ENCODE data around the gene PNPO.

DNA sequence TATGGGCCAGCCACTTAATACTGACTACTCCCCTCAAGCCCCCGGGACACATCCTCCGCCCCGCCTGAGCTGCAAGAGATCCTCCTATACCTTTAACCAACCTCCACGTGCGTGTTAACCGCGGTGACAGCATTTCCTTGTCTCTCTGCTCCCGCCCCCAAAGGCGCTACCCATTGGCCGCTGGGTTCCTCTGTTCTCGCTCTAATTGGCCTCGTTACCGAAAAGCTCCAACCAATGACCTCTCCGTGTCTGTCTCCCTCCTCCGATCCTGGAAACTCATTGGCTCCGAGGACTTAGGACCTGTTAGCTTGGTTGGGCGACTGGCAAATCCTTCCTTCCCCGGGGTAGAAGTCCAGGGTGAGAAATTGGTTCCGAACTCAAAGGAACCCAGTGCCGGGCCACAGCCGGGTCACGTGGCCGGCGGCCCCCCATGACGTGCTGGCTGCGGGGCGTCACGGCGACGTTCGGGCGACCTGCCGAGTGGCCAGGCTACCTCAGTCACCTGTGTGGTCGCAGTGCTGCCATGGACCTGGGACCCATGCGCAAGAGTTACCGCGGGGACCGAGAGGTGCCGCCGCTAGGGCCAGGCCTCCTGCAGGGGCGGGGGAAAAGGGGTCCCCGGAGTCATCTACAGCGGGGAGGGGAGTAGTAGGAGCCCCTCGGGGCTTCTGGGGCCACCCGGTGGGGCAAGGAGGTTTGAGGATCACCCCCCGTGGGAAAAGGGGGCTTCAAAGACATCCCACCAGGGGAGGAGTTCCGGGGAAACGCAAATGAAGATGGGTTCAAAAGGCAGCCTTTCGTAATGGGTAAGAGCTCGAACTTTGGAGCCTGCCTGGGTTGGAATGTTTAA lies at the start of gene PNPO:
- TF ChIP-seq, protein P1, sequence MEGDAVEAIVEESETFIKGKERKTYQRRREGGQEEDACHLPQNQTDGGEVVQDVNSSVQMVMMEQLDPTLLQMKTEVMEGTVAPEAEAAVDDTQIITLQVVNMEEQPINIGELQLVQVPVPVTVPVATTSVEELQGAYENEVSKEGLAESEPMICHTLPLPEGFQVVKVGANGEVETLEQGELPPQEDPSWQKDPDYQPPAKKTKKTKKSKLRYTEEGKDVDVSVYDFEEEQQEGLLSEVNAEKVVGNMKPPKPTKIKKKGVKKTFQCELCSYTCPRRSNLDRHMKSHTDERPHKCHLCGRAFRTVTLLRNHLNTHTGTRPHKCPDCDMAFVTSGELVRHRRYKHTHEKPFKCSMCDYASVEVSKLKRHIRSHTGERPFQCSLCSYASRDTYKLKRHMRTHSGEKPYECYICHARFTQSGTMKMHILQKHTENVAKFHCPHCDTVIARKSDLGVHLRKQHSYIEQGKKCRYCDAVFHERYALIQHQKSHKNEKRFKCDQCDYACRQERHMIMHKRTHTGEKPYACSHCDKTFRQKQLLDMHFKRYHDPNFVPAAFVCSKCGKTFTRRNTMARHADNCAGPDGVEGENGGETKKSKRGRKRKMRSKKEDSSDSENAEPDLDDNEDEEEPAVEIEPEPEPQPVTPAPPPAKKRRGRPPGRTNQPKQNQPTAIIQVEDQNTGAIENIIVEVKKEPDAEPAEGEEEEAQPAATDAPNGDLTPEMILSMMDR (IDR thresholded peaks at IDR 0.05) = no peak
- no peak for TF ChIP-seq EZH2 (IDR thresholded peaks at IDR 0.05)
